MM.1S (cell line): ENCODE results near the gene LCE4A.

Experiments used
- DNase-seq: peaks from one replicate; pipeline ENCODE4 v3.0.0-alpha.2; 2015
- H2AFZ ChIP-seq: fragments of 300-600 bp; sonication (generic); 2 replicates; pipeline ENCODE4 v1.6.0; 2016; ENCODE audit warnings: antibody characterized with exemption, low read length
- H3F3A ChIP-seq: fragments of 300-600 bp; sonication (generic); 2 replicates; pipeline ENCODE4 v1.6.1; 2016; ENCODE audit warnings: mild to moderate bottlenecking, antibody characterized with exemption, low read length, moderate library complexity, mixed read lengths; ENCODE audit not compliant: insufficient read depth
- H3K27ac ChIP-seq: fragments of 300-600 bp; sonication (generic); 2 replicates; pipeline ENCODE4 v1.5.1; 2016; ENCODE audit warnings: mild to moderate bottlenecking, low read length
- H3K27me3 ChIP-seq: fragments of 300-600 bp; sonication (generic); replicated peaks from 2 replicates; pipeline ENCODE4 v1.6.0; 2016; ENCODE audit warnings: low read length; ENCODE audit not compliant: insufficient read depth
- H3K36me3 ChIP-seq: fragments of 300-600 bp; sonication (generic); replicated peaks from 2 replicates; pipeline ENCODE4 v1.6.1; 2016; ENCODE audit warnings: mild to moderate bottlenecking, low read length, mixed read lengths; ENCODE audit not compliant: insufficient read depth
- H3K4me1 ChIP-seq: fragments of 300-600 bp; sonication (generic); 2 replicates; pipeline ENCODE4 v1.6.1; 2016; ENCODE audit warnings: low read length, mixed read lengths
- H3K4me2 ChIP-seq: fragments of 300-600 bp; sonication (generic); 2 replicates; pipeline ENCODE4 v1.6.0; 2016; ENCODE audit warnings: low read depth, low read length
- H3K4me3 ChIP-seq: fragments of 300-600 bp; sonication (generic); 2 replicates; pipeline ENCODE4 v1.5.1; 2016; ENCODE audit warnings: low read length, mixed read lengths
- H3K79me2 ChIP-seq: fragments of 300-600 bp; sonication (generic); 2 replicates; pipeline ENCODE4 v1.6.1; 2016; ENCODE audit warnings: mixed run types, low read length, mixed read lengths
- H3K9ac ChIP-seq: fragments of 300-600 bp; sonication (generic); 2 replicates; pipeline ENCODE4 v1.6.1; 2016; ENCODE audit warnings: low read length, mixed read lengths
- H3K9me2 ChIP-seq: fragments of 300-600 bp; sonication (generic); replicated peaks from 2 replicates; pipeline ENCODE4 v1.6.1; 2016; ENCODE audit warnings: mild to moderate bottlenecking, low read length, mixed read lengths; ENCODE audit not compliant: insufficient read depth
- H3K9me3 ChIP-seq: fragments of 300-600 bp; sonication (generic); replicated peaks from 2 replicates; pipeline ENCODE4 v1.6.1; 2016; ENCODE audit warnings: mild to moderate bottlenecking, low read length, mixed read lengths; ENCODE audit not compliant: insufficient read depth
- H4K20me1 ChIP-seq: fragments of 300-600 bp; sonication (generic); 2 replicates; pipeline ENCODE4 v1.6.1; 2016; ENCODE audit warnings: mild to moderate bottlenecking, low read length, moderate library complexity, mixed read lengths; ENCODE audit not compliant: insufficient read depth
- EZH2 ChIP-seq: fragments of 300-600 bp; sonication (generic); optimal IDR thresholded peaks from 2 replicates; pipeline ENCODE3; 2017; ENCODE audit warnings: low read depth, mild to moderate bottlenecking, antibody characterized with exemption, low read length, mixed read lengths
- EZH2phosphoT487 ChIP-seq: fragments of 300-600 bp; sonication (generic); IDR thresholded peaks from 2 replicates; pipeline ENCODE4 v1.6.1; 2018; ENCODE audit warnings: antibody characterized with exemption, low read length
- TF ChIP-seq, protein P1 (sequence below): fragments of 300-600 bp; sonication (generic); IDR thresholded peaks from 2 replicates; pipeline ENCODE4 v1.5.1; 2016; ENCODE audit warnings: antibody characterized with exemption, low read length, mixed read lengths

Gene LCE4A

GRCh38 chr1:152741656-152742055 is 33.7 kb downstream of the LCE4A start:
- Histone ChIP-seq H3F3A (no peaks in the 10 kb centered on the region), H2AFZ (no peak overlapping the region), H3K4me3 (no peak overlapping the region), H3K27me3 (no peaks in the 10 kb centered on the region), H4K20me1 (no peaks in the 10 kb centered on the region), H3K9me3 (no peaks in the 10 kb centered on the region), H3K4me2 (no peak overlapping the region), H3K36me3 (no peaks in the 10 kb centered on the region), H3K79me2 (no peaks in the 10 kb centered on the region), H3K27ac (no peak overlapping the region), H3K4me1 (no peaks in the 10 kb centered on the region), H3K9me2 (no peaks in the 10 kb centered on the region), H3K9ac (no peak overlapping the region)
- DNase-seq = no peak
- TF ChIP-seq, protein P1, sequence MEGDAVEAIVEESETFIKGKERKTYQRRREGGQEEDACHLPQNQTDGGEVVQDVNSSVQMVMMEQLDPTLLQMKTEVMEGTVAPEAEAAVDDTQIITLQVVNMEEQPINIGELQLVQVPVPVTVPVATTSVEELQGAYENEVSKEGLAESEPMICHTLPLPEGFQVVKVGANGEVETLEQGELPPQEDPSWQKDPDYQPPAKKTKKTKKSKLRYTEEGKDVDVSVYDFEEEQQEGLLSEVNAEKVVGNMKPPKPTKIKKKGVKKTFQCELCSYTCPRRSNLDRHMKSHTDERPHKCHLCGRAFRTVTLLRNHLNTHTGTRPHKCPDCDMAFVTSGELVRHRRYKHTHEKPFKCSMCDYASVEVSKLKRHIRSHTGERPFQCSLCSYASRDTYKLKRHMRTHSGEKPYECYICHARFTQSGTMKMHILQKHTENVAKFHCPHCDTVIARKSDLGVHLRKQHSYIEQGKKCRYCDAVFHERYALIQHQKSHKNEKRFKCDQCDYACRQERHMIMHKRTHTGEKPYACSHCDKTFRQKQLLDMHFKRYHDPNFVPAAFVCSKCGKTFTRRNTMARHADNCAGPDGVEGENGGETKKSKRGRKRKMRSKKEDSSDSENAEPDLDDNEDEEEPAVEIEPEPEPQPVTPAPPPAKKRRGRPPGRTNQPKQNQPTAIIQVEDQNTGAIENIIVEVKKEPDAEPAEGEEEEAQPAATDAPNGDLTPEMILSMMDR = no peak
- TF ChIP-seq EZH2 (no peak), EZH2phosphoT487 (no peak)

DNA sequence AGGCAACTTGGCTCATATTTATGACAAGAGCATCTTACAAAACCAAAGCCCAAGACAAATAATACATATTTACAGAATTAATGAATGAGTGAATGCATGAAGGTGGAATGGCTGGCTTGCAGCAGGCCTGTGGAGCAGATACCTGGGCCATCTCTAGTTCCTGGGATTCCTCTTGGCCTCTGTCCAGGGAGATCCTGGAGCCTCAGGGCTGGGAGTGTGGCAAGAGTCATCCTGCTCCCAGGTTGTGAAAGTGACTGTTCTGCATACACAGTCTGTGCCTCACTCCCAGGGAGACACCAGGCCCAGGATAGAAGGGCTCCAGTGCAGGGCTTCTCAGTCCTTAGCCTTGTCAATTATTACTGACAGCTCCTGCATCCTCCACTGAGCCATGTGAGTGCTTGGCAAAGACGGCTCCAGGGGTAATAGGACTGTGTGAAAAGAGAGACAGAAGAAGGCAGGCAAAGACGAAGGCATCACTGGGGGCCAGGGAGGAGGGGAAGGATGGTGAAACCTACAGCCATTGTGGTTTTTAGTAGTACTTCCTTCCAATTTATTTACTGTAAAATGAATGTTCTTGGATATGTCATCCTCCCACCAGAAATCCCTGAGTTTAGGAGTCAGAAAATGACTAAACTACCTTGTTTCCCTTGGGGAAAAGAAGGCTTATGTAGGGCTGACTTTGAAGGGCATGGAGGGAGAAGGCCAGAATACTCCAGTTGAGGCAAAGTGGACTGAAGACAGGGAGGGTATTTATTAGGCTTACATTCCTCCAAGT is 35.6 kb downstream of the LCE4A start:
- Histone ChIP-seq H3K36me3 (no peaks in the 10 kb centered on the region), H3K4me1 (no peaks in the 10 kb centered on the region), H3F3A (no peaks in the 10 kb centered on the region), H2AFZ (no peak overlapping the region), H3K27ac (no peak overlapping the region), H3K4me3 (no peak overlapping the region), H3K27me3 (no peaks in the 10 kb centered on the region), H3K9ac (no peak overlapping the region), H3K4me2 (no peak overlapping the region), H3K9me2 (no peaks in the 10 kb centered on the region), H3K9me3 (no peaks in the 10 kb centered on the region), H3K79me2 (no peaks in the 10 kb centered on the region), H4K20me1 (no peaks in the 10 kb centered on the region)
- DNase-seq = no peak
- no peak for TF ChIP-seq EZH2
- no peak for TF ChIP-seq EZH2phosphoT487
- TF ChIP-seq, protein P1 = no peak

DNA sequence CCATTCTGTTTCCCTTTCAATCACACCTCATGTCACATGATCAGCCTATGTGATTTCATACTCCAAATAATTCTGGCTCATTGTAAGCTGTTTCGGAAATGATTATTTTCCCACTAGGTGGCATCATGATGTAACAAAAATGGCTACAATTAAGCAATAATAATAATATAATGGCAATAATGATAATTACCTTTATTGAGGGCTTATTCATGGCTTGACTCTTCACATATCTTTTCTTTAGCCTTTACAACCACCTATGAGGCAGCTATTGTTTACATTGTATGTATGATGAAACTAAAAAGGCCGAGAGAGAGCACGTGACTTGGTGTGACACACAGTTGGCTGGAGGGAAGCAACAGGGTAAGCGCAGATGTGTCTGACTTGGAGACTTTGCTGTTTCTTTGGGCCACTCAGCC is 37.3 kb downstream of the LCE4A start:
- Histone ChIP-seq H3K4me3 (no peak overlapping the region), H3K4me2 (no peak overlapping the region), H3K9me3 (no peaks in the 10 kb centered on the region), H3K79me2 (no peaks in the 10 kb centered on the region), H3K9me2 (no peaks in the 10 kb centered on the region), H4K20me1 (no peaks in the 10 kb centered on the region), H3K4me1 (no peaks in the 10 kb centered on the region), H3K36me3 (no peaks in the 10 kb centered on the region), H3K27ac (no peak overlapping the region), H3K9ac (no peak overlapping the region), H3K27me3 (no peaks in the 10 kb centered on the region), H3F3A (no peaks in the 10 kb centered on the region), H2AFZ (no peak overlapping the region)
- no peak for DNase-seq
- no peak for TF ChIP-seq EZH2phosphoT487
- TF ChIP-seq, protein P1 = 0 out of 2 replicates have a peak, but pooled peaks have one; percentile 10
